LNCAP (cell line): Measurements from ENCODE around the gene GPR26.

Experiments
- TF ChIP-seq, protein P1 (sequence below): fragments of 450-650 bp; IDR thresholded peaks from 2 replicates; pipeline ENCODE4 v1.5.1; 2017; ENCODE audit warnings: mild to moderate bottlenecking

GPR26 gene

DNA sequence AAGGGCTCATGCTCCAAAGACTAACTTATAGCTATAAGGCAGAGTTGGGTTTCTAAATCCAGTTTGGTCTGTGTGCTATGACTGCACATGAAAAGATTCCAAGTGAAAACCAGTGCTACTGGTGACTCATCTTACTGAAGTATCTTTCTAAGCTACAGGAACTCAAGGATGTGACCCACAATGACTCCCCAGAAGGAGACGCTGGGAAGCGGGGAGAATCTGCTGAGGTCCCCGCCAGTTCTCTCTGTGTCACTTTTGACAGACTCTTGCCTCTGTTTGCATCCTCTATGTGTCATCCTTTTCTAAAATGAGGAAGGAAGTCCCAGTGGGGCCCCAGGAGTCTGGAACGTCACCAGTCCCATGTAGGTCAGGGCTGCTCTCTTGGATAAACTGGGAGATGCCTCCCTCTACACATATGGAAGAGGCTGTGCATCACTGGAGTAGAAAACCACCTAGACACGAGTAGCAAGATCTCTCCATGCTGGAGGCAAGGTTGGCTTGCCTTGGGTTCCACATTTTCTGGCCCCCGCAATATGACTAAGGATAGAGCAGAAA, 28.8 kb upstream of the GPR26 start:
- TF ChIP-seq, protein P1, sequence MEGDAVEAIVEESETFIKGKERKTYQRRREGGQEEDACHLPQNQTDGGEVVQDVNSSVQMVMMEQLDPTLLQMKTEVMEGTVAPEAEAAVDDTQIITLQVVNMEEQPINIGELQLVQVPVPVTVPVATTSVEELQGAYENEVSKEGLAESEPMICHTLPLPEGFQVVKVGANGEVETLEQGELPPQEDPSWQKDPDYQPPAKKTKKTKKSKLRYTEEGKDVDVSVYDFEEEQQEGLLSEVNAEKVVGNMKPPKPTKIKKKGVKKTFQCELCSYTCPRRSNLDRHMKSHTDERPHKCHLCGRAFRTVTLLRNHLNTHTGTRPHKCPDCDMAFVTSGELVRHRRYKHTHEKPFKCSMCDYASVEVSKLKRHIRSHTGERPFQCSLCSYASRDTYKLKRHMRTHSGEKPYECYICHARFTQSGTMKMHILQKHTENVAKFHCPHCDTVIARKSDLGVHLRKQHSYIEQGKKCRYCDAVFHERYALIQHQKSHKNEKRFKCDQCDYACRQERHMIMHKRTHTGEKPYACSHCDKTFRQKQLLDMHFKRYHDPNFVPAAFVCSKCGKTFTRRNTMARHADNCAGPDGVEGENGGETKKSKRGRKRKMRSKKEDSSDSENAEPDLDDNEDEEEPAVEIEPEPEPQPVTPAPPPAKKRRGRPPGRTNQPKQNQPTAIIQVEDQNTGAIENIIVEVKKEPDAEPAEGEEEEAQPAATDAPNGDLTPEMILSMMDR, result no peak

DNA sequence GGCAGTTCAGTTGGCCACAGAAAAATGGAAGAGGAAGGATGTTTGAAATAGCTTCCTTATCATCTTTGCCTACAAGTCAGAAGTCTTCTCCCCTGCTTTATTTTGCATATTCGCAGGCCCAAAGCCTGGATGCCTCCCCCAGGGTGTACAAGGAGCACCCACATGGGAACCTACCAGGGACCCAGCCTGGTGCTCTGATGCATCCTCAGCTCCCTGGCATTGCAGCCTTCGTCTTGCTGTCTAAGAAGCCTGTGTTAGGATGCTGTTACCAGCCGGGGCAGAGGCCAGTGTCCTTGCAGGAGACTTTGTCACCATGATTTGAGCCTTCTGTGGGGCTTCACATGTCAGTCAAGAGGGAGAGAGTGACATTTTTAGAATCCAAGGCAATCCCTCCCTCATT, 27.0 kb upstream of the GPR26 start:
- TF ChIP-seq, protein P1, result no peak

GRCh38 chr10:123640016-123640535, 26.1 kb upstream of the GPR26 start:
- TF ChIP-seq, protein P1, result no peak

- TF ChIP-seq, protein P1, result no peak
Observed at GRCh38 chr10:123642293-123642692, 23.9 kb upstream of the GPR26 start.

- TF ChIP-seq, protein P1, result peak; percentile 41; the same call in 1 of the 2 replicates
Observed at GRCh38 chr10:123642697-123643096, 23.5 kb upstream of the GPR26 start.

DNA sequence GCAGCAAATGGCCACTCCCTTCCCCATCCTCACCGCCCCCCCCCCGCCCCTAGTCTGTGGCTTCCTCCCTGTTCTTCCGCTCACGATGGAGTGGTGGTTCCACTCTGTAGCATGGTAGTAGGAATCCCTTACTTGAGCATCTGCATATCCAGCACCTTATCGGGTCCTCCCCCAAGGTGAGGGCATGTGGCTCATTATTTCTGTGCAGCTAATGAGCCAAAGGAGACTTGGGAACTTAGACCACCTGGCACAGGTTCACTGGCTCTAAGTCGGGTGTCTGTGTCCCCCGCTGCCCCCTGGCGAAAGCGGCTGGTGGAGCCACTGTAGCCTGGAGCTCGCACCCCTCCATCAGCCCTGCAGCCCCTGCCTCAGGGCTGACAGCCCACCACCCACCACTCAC, 22.8 kb upstream of the GPR26 start:
- TF ChIP-seq, protein P1, result no peak

- TF ChIP-seq, protein P1, result no peak
Observed at GRCh38 chr10:123645016-123645415, 21.1 kb upstream of the GPR26 start.

- TF ChIP-seq, protein P1, result no peak
Observed at GRCh38 chr10:123645615-123646014, 20.5 kb upstream of the GPR26 start.
